Stimulated activated CD8-positive, alpha-beta memory T cell treated with anti-CD3 and anti-CD28 coated beads, Interleukin-12 subunit alpha, Interleukin-12 subunit beta, amount 100 ng/mL, for 4 hours (primary cell): Measurements from ENCODE around the gene TEX22.
A peak's percentile ranks its signal among the peaks of the same experiment; 100 is the strongest.
"Not testable (repeated sequence)": the region's sequence is repeated elsewhere in the genome, so short reads cannot be mapped to it uniquely, and the experiment has no call there.

Experiments used
- DNase-seq: peaks from one replicate; pipeline ENCODE4 v3.0.0-alpha.2; 2020; ENCODE audit warnings: low read depth

The TEX22 gene

GRCh38 chr14:105398044-105398725, at the start of gene TEX22:
Gene TEX22 (plus strand): TSS chr14:105398538. CDS start chr14:105399341, 803 bp downstream.
- DNase-seq = peak; percentile 91

- no peak for DNase-seq
These were observed 49.2 kb upstream of the TEX22 start for GRCh38 chr14:105348945-105349699.

DNA sequence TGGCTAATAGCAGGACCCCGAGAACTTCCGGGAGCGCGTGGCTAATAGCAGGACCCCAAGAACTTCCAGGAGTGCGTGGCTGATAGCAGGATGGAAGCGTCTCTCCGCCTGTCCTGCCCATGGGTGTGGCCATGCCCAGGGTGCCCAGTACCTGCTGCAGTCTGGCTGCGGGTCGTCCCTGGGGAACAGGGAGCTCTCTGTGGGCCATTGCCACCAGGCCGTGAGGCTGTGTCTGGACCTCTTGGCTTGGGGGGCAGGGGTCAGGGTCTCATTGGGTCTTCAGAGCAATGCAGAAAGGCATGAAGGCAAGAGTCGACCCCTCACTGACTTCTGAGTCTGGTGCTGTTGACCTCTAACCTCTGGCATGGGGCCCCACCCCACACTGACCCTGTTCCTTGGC, 48.3 kb upstream of the TEX22 start:
- DNase-seq = no peak

GRCh38 chr14:105350450-105351244, 47.7 kb upstream of the TEX22 start:
- DNase-seq = no peak

DNA sequence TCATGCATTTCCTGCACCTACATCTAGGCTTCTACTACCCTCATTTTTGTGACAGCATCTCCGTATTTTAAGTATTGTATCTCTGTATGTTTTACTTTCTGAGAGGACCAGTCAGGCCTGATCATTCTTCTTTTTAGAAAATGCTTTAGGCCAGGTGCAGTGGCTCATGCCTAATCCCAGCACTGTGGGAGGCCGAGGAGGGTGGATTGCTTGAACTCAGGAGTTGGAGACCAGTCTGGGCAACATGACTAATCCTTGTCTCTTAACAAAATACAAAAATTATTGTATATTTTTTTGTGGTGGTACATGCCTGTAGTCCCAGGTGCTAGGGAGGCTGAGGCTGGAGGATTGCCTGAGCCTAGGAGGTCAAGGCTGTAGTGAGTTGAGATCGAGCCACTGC, 46.9 kb upstream of the TEX22 start:
- DNase-seq = no peak

DNA sequence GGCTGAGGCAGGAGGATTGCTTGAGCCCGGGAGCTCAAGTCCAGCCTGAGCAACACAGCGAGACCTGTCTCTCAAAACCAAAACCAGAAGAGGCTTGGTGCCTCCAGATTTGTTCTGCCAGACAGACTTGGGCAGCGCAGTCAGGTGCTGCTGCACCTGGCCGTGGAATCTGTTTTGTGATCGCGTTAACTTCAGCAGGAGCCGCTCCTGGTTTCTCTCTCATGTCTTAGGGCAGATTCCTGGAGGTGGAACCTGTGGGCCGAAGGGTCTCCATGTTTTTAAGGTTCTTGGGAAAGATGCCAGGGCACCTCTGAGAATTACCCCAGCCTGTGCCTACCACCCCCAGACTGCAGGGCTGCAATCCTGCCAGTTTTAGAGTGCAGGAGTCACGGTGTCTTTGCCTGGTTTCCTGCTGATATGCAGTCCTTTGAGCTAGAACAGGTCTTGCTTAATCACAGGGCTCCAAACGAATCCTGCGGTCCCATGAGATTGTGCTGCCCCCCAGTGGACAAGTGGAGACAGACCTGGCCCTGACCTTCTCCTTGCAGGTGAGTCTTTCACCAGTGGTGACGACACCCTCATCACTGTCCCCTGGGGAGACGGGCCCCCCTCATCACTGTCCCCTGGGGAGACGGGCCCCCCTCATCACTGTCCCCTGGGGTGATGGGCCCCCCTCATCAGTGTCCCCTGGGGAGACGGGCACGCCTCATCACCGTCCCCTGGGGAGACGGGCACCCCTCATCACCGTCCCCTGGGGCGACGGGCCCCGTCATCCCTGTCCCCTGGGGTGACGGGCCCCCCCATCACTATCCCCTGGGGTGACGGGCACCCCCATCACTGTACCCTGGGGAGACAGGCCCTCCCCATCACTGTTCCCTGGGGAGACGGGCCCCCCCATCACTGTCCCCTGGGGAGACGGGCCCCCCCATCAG, 46.2 kb upstream of the TEX22 start:
- DNase-seq = peak; percentile 64

GRCh38 chr14:105353136-105353535, 45.2 kb upstream of the TEX22 start:
- DNase-seq = no peak

DNA sequence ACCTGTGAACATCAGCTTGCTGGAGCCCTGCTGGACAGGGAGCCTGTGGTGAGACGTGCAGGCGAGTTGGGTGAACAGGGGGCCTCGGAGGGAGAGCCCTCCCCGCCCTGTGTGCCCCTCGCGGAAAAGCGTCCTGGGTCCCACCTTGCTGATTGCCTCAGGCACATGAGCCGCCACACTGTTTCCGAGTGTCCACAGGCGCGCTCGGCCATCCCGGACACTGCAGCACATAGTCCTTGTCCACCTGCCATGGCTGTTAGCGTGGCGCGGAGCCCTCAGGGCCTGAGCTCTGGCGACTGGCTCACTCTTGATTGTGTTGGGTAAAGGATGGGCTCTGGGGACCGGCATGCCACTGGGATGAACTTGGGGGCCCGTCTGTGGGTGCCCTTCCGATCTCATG, 43.8 kb upstream of the TEX22 start:
- DNase-seq = no peak

DNA sequence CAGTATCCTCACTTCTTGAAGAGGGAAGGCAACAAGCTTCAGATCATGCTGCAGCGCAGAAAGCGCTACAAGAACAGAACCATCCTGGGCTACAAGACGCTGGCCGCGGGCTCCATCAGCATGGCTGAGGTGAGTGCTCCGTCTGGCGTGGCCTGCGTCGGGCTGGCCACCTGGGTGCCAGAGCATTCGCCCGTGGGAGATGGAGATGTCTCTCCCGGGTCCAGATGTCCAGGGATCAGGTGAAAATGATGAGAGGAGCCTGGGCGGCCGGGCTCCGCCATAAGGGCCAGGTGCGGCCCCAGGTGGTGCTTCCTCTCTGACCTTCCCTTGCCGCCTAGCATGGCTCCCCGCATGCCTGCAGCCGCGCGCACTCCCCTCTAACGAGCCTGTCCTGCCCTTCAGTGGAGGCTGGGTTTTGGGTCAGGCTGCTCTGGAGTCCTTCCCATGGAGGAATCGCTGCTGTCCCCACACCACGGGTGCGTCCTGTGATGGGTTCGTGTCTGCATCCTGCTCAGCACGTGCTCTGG, 43.2 kb upstream of the TEX22 start:
- no peak for DNase-seq

GRCh38 chr14:105355850-105356604, 42.3 kb upstream of the TEX22 start:
- DNase-seq = no peak

- no peak for DNase-seq
These were observed 41.4 kb upstream of the TEX22 start for GRCh38 chr14:105356927-105357326.

GRCh38 chr14:105357626-105358025, 40.7 kb upstream of the TEX22 start:
- DNase-seq = no peak

- DNase-seq = no peak
These were observed 40.0 kb upstream of the TEX22 start for GRCh38 chr14:105358140-105358846.

DNA sequence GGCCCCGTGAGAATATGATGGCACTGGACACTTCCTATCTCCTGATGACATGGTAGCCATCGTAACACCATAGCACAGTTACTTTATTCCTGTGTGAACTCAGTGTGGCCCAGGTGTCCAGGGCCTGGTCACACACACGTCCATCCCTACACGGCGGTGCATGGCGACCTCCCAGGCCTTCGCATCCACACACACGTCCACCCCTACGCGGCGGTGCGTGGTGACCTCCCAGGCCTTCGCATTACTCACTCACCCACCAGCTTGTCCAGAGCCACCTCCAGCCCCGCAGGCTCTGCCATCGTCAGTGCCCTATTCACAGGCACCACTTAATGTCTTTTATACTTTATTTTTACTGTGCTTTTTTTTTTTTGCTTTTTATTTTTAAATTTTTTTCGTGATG, 39.4 kb upstream of the TEX22 start:
- DNase-seq = no peak

GRCh38 chr14:105361412-105361811, 36.9 kb upstream of the TEX22 start:
- not testable (repeated sequence) for DNase-seq

DNA sequence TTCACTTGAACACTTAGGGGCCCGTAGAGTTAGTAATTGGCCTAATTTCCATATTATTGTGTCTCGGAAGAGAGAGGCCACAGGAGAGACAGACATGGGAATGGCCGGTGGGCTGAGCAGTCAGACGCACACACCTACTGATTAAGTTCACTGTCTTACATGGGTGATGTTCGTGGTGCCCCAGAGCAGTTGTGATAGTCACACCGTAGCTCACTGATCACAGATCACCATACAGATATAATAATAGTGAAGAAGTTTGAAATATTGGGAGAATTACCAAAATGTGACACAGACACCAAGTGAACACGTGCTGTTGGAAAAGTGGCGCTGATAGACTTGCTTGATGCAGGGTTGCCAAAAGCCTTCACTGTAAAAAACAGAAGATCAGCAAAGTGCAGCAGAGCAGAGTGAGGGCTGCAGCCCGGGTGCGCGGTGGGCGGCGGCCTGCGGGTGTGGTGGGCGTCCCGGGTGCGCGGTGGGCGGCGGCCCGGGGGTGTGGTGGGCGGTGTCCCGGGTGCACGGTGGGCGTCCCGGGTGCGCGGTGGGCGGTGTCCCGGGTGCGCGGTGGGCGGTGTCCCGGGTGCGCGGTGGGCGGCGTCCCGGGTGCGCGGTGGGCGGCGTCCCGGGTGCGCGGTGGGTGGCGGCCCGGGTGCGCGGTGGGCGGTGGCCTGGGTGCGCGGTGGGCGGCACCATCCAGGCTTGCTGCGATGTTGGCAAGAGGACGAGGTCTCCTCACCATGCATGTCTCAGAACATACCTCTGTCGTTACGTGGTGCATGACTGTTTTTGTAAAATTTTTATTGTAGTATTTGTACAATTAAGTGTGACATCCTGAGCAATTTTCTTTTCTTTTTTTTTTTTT, 34.3 kb upstream of the TEX22 start:
- DNase-seq = peak; percentile 17

DNA sequence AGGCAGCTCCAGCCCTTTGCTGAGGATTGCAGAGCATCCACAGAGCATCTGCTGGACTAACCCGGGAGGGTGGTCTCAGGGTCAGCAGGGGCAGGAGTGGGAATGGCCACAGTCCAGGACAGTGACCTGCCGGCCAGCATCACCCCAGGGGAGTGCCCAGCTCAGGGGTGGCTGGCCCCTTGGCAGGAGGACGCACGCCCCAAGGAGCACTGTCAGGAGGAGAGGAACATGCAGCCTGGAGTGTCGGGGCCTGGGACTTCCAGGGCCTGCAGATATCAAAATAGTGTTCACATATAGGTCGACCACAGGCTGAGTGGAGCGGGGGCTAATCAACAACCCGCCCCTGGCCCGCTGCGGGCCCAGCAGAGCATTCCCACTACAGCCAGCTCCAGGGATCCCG, 33.2 kb upstream of the TEX22 start:
- no peak for DNase-seq

- DNase-seq = no peak
These were observed 32.7 kb upstream of the TEX22 start for GRCh38 chr14:105365681-105366080.
